Measurements from ENCODE around the gene FRY. TPM values are rescaled to one million over a fixed set of nuclear protein-coding genes. Genes with fewer than 3 reads are reported as not detected.

The FRY gene
- total RNA-seq, 2 donors from 2014 or later, result 16.4 to 33.3 TPM

DNA sequence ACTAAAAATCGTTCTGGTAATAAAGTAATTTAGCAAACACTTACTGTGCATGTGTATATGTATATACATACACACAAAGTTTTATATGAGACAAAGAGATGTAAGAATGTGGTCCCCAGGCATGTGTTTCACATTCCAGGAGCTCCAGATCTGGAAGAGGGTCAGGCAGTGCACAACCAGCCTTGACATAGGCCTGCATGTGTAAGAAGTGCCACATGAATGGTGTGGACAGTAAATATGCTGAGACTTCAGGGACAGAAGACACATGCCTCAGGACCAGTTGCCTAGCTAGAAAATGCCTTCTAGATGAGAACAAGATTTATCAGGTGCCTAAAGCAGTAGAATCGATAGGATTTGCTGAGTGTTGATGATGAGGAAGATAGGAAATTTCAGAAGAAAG is 76.4 kb downstream of the FRY start:
- 61% methylated on average over 2 of the region's 2 CpGs for WGBS
- TF ChIP-seq POLR2A (IDR thresholded peaks at IDR 0.05), result no peak
- no peak for TF ChIP-seq CTCF (IDR thresholded peaks at IDR 0.05)
- TF ChIP-seq POLR2AphosphoS5 (IDR thresholded peaks at IDR 0.05), result no peak
- intact Hi-C loops (cut with DNase I), result no loop called here

DNA sequence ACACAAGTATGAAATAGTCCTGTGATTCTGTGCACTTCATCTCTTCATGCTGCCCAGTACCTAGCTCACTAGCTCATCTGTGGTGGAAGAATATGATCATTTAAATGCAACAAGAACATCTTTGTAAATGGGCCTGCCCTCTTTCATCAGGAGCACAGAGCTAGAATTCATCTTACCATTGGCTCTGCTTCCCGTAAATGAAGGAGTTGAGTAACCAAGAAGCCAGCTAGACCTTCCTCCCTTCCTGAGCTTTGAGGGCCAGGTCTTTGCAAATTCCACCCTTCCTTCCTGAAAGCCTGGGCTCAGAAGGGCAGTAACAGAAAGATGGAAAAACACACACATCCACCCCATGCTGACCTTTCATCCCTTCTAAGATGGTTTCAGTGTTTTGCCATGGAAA is 82.0 kb downstream of the FRY start:
- Histone ChIP-seq H3K4me1 (replicated peaks) (no peaks in the 10 kb centered on the region), H3K4me3 (no peak overlapping the region), H3K27me3 (replicated peaks; ENCODE audit: insufficient read depth) (no peaks in the 10 kb centered on the region), H3K9me3 (no peaks in the 10 kb centered on the region), H3K36me3 (no peaks in the 10 kb centered on the region), H3K27ac (no peak overlapping the region)
- WGBS, result 96% methylated on average over 1 of the region's 1 CpG
- no peak for DNase-seq (ENCODE audit: low spot score)
- intact Hi-C loops (cut with DNase I), result no loop called here
- no peak for TF ChIP-seq POLR2A (IDR thresholded peaks at IDR 0.05)
- no peak for TF ChIP-seq POLR2AphosphoS5 (IDR thresholded peaks at IDR 0.05)
- TF ChIP-seq CTCF (IDR thresholded peaks at IDR 0.05), result no peak

More for the DNA sequence above, 76.4 kb downstream of the FRY start:
- H3K4me1 ChIP-seq (replicated peaks), result no peaks in the 10 kb centered on the region
- no peaks in the 10 kb centered on the region for H3K27me3 ChIP-seq (replicated peaks; ENCODE audit: insufficient read depth)
- H3K27ac ChIP-seq, result no peak overlapping the region
- no peak for DNase-seq (ENCODE audit: low spot score)
- H3K4me3 ChIP-seq, result no peak overlapping the region
- H3K36me3 ChIP-seq, result no peaks in the 10 kb centered on the region
- H3K9me3 ChIP-seq, result no peaks in the 10 kb centered on the region

DNA sequence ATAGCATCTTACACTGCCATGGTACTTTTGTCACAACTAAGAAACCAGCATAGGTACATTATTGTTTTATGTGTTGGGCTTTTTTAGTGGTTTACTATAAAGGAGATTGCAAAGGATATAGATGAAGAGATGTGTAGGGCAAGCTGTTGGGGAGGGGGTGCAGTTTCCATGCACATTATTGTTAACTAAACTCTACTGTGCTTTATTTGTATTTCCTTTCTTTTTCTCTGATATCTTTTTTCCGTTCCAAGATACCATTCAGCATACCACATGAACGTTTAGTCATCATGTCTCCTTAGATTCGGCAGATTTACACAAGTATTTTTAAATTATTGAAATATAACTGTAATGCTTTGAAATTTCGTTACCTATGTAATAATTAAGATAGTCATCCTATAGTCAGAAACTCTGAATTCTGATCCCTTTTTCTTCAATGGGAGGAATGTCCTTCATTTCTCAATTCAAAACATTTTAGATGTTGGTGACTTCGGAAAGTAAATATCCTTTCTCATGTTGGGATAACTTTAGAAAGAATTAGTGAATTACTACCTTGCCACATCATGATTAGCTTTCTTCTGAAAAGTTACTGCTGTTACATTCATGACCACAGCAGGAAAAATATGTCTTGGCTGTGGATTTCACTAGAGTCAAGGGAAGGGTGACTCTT is 82.8 kb downstream of the FRY start:
- TF ChIP-seq POLR2AphosphoS5 (IDR thresholded peaks at IDR 0.05) (no peak), POLR2A (IDR thresholded peaks at IDR 0.05) (no peak), CTCF (IDR thresholded peaks at IDR 0.05) (no peak)
- H3K4me3 ChIP-seq, result no peak overlapping the region
- no peaks in the 10 kb centered on the region for H3K9me3 ChIP-seq
- H3K27ac ChIP-seq, result no peak overlapping the region
- H3K36me3 ChIP-seq, result no peaks in the 10 kb centered on the region
- intact Hi-C loops (cut with DNase I), result no loop called here
- no peak for DNase-seq (ENCODE audit: low spot score)
- 83% methylated on average over 5 of the region's 5 CpGs for WGBS
- H3K27me3 ChIP-seq (replicated peaks; ENCODE audit: insufficient read depth), result no peaks in the 10 kb centered on the region
- no peaks in the 10 kb centered on the region for H3K4me1 ChIP-seq (replicated peaks)

- WGBS, result 51% methylated on average over 2 of the region's 2 CpGs
- H3K27ac ChIP-seq, result no peak overlapping the region
- H3K4me1 ChIP-seq (replicated peaks), result no peaks in the 10 kb centered on the region
- TF ChIP-seq CTCF (IDR thresholded peaks at IDR 0.05), result no peak
- TF ChIP-seq POLR2AphosphoS5 (IDR thresholded peaks at IDR 0.05), result no peak
- TF ChIP-seq POLR2A (IDR thresholded peaks at IDR 0.05), result no peak
- intact Hi-C loops (cut with DNase I), result no loop called here
- no peak for DNase-seq (ENCODE audit: low spot score)
- H3K27me3 ChIP-seq (replicated peaks; ENCODE audit: insufficient read depth), result no peaks in the 10 kb centered on the region
- no peaks in the 10 kb centered on the region for H3K9me3 ChIP-seq
- H3K4me3 ChIP-seq, result no peak overlapping the region
- H3K36me3 ChIP-seq, result no peaks in the 10 kb centered on the region
Observed at GRCh38 chr13:32115066-32115465, 83.5 kb downstream of the FRY start.

DNA sequence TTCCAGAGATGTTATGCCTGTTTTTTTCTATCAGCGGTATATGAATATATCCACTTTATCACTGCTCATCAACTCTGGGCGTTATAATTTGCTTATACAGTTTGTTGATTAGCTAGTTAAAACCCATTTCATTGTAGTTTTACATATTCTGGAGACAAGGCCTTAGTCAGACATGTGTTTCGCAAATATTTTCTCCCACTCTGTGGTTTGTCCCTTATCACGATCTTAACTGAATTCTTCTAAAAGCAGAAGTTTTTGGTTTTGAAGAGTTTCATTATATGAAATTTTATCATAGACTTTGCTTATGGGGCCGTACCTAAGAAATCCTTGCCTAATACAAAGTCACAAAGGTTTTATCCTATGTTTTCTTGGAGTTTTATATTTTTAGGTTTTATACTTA is 84.6 kb downstream of the FRY start:
- Histone ChIP-seq H3K9me3 (no peaks in the 10 kb centered on the region), H3K27me3 (replicated peaks; ENCODE audit: insufficient read depth) (no peaks in the 10 kb centered on the region), H3K27ac (no peak overlapping the region), H3K36me3 (no peaks in the 10 kb centered on the region), H3K4me1 (replicated peaks) (no peaks in the 10 kb centered on the region), H3K4me3 (no peak overlapping the region)
- 91% methylated on average over 5 of the region's 5 CpGs for WGBS
- no peak for TF ChIP-seq POLR2A (IDR thresholded peaks at IDR 0.05)
- no peak for TF ChIP-seq POLR2AphosphoS5 (IDR thresholded peaks at IDR 0.05)
- no peak for TF ChIP-seq CTCF (IDR thresholded peaks at IDR 0.05)
- intact Hi-C loops (cut with DNase I), result no loop called here
- DNase-seq (ENCODE audit: low spot score), result no peak
